ENCODE data around the gene BORCS6. TPM values are rescaled to one million over a fixed set of nuclear protein-coding genes. Genes with fewer than 3 reads are reported as not detected.
"Not testable (repeated sequence)": the region's sequence is repeated elsewhere in the genome, so short reads cannot be mapped to it uniquely, and the experiment has no call there.

The BORCS6 gene
- total and polyA plus RNA-seq, 4 donors = 4.1 to 6.8 (median 5.7) TPM

DNA sequence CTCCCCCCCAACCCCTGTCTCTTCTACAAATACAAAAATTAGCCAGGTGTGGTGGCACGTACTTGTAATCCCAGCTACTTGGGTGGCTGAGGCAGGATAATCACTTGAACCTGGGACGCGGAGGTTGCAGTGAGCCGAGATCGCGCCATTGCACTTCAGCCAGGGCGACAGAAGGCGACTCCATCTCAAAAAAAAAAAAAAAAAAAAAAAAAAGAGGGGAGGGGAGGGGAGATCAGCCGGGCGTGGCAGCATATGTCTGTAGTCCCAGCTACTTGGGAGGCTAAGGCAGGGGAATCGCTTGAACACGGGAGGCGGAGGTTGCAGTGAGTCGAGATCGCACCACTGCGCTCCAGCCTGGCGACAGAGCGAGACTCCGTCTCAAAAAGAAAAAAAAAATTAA, 19.8 kb downstream of the BORCS6 start:
- not testable (repeated sequence) for H3K27me3 ChIP-seq (ENCODE audit: control insufficient read depth in 4 of 4, insufficient read depth in 4 of 4, low read length in 3 of 4); H3K9me3 ChIP-seq (ENCODE audit: control insufficient read depth in 4 of 4, low read length in 3 of 4); H3K4me3 ChIP-seq (ENCODE audit: low read depth in 1 of 3, low read length in 3 of 3); DNase-seq (ENCODE audit: low spot score); H3K9ac ChIP-seq (ENCODE audit: low read depth in 1 of 2, low read length in 2 of 2); H3K27ac ChIP-seq (ENCODE audit: low read depth in 1 of 2, low read length in 2 of 2); H3K36me3 ChIP-seq (ENCODE audit: control insufficient read depth in 4 of 4, insufficient read depth in 3 of 4, low read depth in 1 of 4, low read length in 3 of 4)
- peaks cover 0 to 12% (median 5%) of the 10 kb centered on the region in 4 donors for H3K4me1 ChIP-seq (ENCODE audit: control insufficient read depth in 4 of 4, insufficient read depth in 4 of 4, low read length in 3 of 4)
- WGBS = 93% methylated on average over 19 of the region's 19 CpGs

DNA sequence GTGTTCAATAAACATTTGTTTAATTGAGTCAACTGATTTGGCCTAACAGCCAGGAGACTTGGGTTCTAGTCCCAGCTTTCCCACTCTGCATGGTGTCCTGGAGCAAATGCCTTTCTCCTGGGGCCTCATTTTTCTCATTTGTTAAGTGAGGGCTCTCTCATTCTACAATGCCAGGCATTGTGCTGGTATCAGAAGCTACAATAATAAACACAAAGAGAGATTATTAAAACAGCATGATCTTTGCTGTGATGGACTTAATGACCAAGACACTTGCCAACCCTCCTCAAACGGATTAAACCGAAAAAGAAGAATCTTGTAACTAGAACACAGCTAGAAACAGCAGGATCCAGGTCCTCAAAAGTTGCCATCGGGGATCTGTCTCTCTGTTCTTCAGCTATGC, 22.5 kb downstream of the BORCS6 start:
- TF ChIP-seq RXRA (IDR thresholded peaks at IDR 0.05) (no peak), HNF4A (conservative IDR thresholded peaks at IDR 0.05) (no peak), TAF1 (conservative IDR thresholded peaks at IDR 0.05) (no peak), YY1 (IDR thresholded peaks at IDR 0.05) (no peak), JUND (IDR thresholded peaks at IDR 0.05) (no peak), NR2F2 (IDR thresholded peaks at IDR 0.05) (no peak), HNF4G (IDR thresholded peaks at IDR 0.05) (no peak), RAD21 (IDR thresholded peaks at IDR 0.05) (no peak), SP1 (IDR thresholded peaks at IDR 0.05) (no peak), FOXA2 (IDR thresholded peaks at IDR 0.05) (no peak), EGR1 (IDR thresholded peaks at IDR 0.05; ENCODE audit: low read depth in 2 of 2) (no peak)
- TF ChIP-seq, protein P1, sequence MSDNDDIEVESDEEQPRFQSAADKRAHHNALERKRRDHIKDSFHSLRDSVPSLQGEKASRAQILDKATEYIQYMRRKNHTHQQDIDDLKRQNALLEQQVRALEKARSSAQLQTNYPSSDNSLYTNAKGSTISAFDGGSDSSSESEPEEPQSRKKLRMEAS (IDR thresholded peaks at IDR 0.05) = no peak
- TF ChIP-seq, protein P2, sequence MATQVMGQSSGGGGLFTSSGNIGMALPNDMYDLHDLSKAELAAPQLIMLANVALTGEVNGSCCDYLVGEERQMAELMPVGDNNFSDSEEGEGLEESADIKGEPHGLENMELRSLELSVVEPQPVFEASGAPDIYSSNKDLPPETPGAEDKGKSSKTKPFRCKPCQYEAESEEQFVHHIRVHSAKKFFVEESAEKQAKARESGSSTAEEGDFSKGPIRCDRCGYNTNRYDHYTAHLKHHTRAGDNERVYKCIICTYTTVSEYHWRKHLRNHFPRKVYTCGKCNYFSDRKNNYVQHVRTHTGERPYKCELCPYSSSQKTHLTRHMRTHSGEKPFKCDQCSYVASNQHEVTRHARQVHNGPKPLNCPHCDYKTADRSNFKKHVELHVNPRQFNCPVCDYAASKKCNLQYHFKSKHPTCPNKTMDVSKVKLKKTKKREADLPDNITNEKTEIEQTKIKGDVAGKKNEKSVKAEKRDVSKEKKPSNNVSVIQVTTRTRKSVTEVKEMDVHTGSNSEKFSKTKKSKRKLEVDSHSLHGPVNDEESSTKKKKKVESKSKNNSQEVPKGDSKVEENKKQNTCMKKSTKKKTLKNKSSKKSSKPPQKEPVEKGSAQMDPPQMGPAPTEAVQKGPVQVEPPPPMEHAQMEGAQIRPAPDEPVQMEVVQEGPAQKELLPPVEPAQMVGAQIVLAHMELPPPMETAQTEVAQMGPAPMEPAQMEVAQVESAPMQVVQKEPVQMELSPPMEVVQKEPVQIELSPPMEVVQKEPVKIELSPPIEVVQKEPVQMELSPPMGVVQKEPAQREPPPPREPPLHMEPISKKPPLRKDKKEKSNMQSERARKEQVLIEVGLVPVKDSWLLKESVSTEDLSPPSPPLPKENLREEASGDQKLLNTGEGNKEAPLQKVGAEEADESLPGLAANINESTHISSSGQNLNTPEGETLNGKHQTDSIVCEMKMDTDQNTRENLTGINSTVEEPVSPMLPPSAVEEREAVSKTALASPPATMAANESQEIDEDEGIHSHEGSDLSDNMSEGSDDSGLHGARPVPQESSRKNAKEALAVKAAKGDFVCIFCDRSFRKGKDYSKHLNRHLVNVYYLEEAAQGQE (IDR thresholded peaks at IDR 0.05) = no peak
- TF ChIP-seq, protein P3, sequence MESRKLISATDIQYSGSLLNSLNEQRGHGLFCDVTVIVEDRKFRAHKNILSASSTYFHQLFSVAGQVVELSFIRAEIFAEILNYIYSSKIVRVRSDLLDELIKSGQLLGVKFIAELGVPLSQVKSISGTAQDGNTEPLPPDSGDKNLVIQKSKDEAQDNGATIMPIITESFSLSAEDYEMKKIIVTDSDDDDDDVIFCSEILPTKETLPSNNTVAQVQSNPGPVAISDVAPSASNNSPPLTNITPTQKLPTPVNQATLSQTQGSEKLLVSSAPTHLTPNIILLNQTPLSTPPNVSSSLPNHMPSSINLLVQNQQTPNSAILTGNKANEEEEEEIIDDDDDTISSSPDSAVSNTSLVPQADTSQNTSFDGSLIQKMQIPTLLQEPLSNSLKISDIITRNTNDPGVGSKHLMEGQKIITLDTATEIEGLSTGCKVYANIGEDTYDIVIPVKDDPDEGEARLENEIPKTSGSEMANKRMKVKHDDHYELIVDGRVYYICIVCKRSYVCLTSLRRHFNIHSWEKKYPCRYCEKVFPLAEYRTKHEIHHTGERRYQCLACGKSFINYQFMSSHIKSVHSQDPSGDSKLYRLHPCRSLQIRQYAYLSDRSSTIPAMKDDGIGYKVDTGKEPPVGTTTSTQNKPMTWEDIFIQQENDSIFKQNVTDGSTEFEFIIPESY (IDR thresholded peaks at IDR 0.05) = no peak
- TF ChIP-seq, protein P4, sequence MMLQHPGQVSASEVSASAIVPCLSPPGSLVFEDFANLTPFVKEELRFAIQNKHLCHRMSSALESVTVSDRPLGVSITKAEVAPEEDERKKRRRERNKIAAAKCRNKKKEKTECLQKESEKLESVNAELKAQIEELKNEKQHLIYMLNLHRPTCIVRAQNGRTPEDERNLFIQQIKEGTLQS (IDR thresholded peaks at IDR 0.05) = no peak
- WGBS = 94% methylated on average over 3 of the region's 3 CpGs
- no peaks in the 10 kb centered on the region for H3K36me3 ChIP-seq (ENCODE audit: control insufficient read depth in 4 of 4, insufficient read depth in 3 of 4, low read depth in 1 of 4, low read length in 3 of 4)
- H3K9me3 ChIP-seq (ENCODE audit: control insufficient read depth in 4 of 4, low read length in 3 of 4) = no peaks in the 10 kb centered on the region
- no peak for DNase-seq (ENCODE audit: low spot score)
- no peak overlapping the region for H3K9ac ChIP-seq (ENCODE audit: low read depth in 1 of 2, low read length in 2 of 2)
- no peaks in the 10 kb centered on the region for H3K27me3 ChIP-seq (ENCODE audit: control insufficient read depth in 4 of 4, insufficient read depth in 4 of 4, low read length in 3 of 4)
- peaks cover 8 to 20% (median 16%) of the 10 kb centered on the region in 4 donors for H3K4me1 ChIP-seq (ENCODE audit: control insufficient read depth in 4 of 4, insufficient read depth in 4 of 4, low read length in 3 of 4)
- H3K4me3 ChIP-seq (ENCODE audit: low read depth in 1 of 3, low read length in 3 of 3) = no peak overlapping the region
- no peak overlapping the region for H3K27ac ChIP-seq (ENCODE audit: low read depth in 1 of 2, low read length in 2 of 2)

Data from liver (tissue), 9 donors.